Astrocyte of the spinal cord (primary cell): Measurements from ENCODE around the gene RANBP17.

ENCODE experiments used
- DNase-seq: peaks from one replicate; pipeline ENCODE4 v3.0.0; 2011; ENCODE audit warnings: low read depth, low spot score
- H3K4me3 ChIP-seq: 2 replicates; pipeline ENCODE4 v1.5.1; 2011; ENCODE audit warnings: low read depth, mild to moderate bottlenecking, low read length, moderate library complexity
- CTCF ChIP-seq: IDR thresholded peaks from 2 replicates; pipeline ENCODE4 v1.5.1; 2012; ENCODE audit warnings: low read depth, mild to moderate bottlenecking, low read length, inconsistent platforms
- in situ Hi-C: cut with HindIII; loops from 2 replicates; pipeline ENCODE4 v1.10.0; 2017; ENCODE audit warnings: low sequenced_read_pairs

Gene RANBP17

GRCh38 chr5:171246231-171246630, 384.4 kb downstream of the RANBP17 start:
- in situ Hi-C loops = no loop called here
- DNase-seq = no peak
- TF ChIP-seq CTCF = no peak
- no peak overlapping the region for H3K4me3 ChIP-seq

- in situ Hi-C loops = no loop called here
- no peak for TF ChIP-seq CTCF
- no peak for DNase-seq
- no peak overlapping the region for H3K4me3 ChIP-seq
These were observed 387.6 kb downstream of the RANBP17 start for GRCh38 chr5:171249460-171249859.

- no peak overlapping the region for H3K4me3 ChIP-seq
- in situ Hi-C loops = no loop called here
- DNase-seq = no peak
- no peak for TF ChIP-seq CTCF
These were observed 388.9 kb downstream of the RANBP17 start for GRCh38 chr5:171250738-171251137.

GRCh38 chr5:171251519-171251918, 389.7 kb downstream of the RANBP17 start:
- no peak overlapping the region for H3K4me3 ChIP-seq
- in situ Hi-C loops = no loop called here
- no peak for DNase-seq
- TF ChIP-seq CTCF = no peak

- H3K4me3 ChIP-seq = no peak overlapping the region
- no peak for TF ChIP-seq CTCF
- DNase-seq = no peak
- in situ Hi-C loops = no loop called here
These were observed 390.9 kb downstream of the RANBP17 start for GRCh38 chr5:171252674-171253073.

- TF ChIP-seq CTCF = no peak
- no peak for DNase-seq
- H3K4me3 ChIP-seq = no peak overlapping the region
- in situ Hi-C loops = no loop called here
These were observed 397.1 kb downstream of the RANBP17 start for GRCh38 chr5:171258737-171259415.
